Measurements from ENCODE around the gene SMIM21.
A peak's percentile ranks its signal among the peaks of the same experiment; 100 is the strongest.

SMIM21 gene

DNA sequence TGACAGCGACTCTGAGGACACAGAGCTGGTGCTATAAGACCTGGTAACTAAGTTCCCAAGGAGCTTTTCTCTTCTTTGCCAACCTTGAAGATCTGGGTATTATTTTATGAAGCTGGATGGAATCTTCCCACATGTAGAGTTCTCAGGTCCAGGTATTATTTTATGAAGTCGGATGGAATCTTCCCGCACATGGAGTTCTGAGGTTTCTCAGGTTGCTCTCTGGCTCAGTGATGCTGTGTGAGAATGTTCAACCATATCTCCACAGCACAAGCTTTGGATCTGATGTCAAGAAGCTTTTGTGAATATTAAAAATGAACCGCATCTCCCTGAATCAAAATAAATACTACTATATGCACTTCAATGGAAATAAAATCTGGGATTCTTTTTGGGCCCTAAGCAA, at the start of gene SMIM21:
TSS of gene SMIM21 (minus strand) at position 101 of the 400 bp plus-strand sequence. CDS start 140 bp downstream, outside the sequence.
- no peak for DNase-seq (ENCODE audit: low read depth in 2 of 2)

GRCh38 chr18:75475228-75475627, 47.7 kb upstream of the SMIM21 start:
- peak; percentile 94 for DNase-seq (ENCODE audit: low read depth in 2 of 2)

DNA sequence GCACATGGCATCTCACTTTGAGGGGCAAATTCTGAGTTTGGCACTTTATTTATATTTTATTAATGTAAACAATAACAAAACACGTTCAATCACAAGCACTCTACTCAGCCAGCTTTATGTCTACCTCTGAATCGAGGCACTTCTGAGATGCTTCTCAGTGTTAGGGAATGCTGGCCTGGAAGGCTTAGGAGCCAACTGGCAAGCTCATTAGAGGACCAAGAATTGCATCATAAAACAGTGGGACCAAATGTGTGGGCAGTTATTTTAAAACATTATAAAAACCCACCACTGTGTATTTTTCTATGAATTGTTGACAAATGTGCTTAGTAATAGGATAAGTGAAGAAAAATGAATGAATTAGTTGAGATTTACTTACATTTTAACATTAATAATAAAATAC, 46.8 kb upstream of the SMIM21 start:
- no peak for DNase-seq (ENCODE audit: low read depth in 2 of 2)

GRCh38 chr18:75473316-75473715, 45.8 kb upstream of the SMIM21 start:
- no peak for DNase-seq (ENCODE audit: low read depth in 2 of 2)

DNA sequence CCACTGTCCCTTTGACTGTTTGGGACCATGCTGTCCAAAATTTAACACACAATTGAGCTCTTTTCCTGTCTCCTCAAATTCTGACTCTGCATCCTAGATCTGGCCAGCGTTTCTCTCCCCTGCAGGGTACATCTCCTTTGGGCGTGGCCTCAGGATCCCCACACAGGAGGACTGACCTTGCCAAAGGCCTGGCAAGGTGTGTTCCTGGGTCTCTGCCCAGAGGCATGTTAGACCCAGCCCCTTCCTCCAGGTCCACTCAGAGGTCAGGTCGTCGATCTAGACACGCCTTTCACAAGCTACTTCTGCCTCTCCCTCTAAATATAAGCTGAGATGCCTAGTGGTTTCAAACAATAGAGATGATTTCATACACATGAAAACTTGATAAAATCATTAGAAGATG, 45.4 kb upstream of the SMIM21 start:
- DNase-seq (ENCODE audit: low read depth in 2 of 2) = no peak

GRCh38 chr18:75472396-75472795, 44.9 kb upstream of the SMIM21 start:
- no peak for DNase-seq (ENCODE audit: low read depth in 2 of 2)

GRCh38 chr18:75471850-75472249, 44.3 kb upstream of the SMIM21 start:
- no peak for DNase-seq (ENCODE audit: low read depth in 2 of 2)

DNA sequence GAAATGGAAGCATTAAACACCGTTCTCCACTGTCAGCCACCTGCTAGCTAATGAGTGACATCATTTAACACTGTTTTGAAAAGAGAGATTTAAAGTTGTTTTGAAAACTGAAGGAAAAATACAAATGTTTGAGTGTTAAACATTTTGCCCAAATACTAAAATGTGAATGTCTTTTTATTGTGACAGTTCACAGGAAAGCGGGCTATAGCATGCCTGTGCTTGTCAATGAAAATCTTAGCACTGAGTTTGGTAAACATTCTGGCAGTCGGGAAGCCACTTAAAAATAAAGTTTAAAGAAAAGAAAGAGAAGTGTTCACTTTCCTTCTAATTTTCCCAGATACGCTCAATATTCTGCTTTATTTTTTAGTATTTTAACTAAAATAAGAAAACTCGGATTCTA, 40.3 kb upstream of the SMIM21 start:
- DNase-seq (ENCODE audit: low read depth in 2 of 2) = no peak

DNA sequence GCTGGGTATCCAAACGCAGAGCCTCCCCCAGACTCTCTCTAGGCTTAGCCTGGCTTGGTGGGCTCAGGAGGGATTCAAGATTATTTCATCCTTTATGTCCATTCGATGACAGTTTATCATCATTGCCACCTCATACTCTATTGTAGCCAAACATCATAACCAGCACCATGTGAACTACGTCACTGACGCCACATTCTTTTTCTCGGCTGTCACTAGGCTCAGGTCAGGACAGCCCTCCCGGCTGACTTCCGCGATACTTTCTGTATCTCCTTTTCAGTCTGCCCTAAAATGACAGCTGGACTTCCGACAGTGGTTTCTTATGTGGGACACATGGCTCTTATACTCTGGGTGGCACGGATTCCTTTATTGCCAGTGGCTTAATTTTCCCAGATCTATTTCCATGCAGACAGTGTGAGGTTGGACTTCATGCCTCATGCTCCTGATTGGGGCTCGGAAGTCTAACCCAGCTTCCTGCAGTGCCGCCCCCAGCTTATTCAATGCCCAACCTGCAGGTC, 39.8 kb upstream of the SMIM21 start:
- no peak for DNase-seq (ENCODE audit: low read depth in 2 of 2)

GRCh38 chr18:75464356-75464755, 36.9 kb upstream of the SMIM21 start:
- no peak for DNase-seq (ENCODE audit: low read depth in 2 of 2)

GRCh38 chr18:75462178-75462832, 34.8 kb upstream of the SMIM21 start:
- DNase-seq (ENCODE audit: low read depth in 2 of 2) = no peak

- no peak for DNase-seq (ENCODE audit: low read depth in 2 of 2)
Observed at GRCh38 chr18:75456199-75456631, 28.7 kb upstream of the SMIM21 start.

- DNase-seq (ENCODE audit: low read depth in 2 of 2) = no peak
Observed at GRCh38 chr18:75455249-75456198, 28.0 kb upstream of the SMIM21 start.

- no peak for DNase-seq (ENCODE audit: low read depth in 2 of 2)
Observed at GRCh38 chr18:75454022-75454795, 26.7 kb upstream of the SMIM21 start.

DNA sequence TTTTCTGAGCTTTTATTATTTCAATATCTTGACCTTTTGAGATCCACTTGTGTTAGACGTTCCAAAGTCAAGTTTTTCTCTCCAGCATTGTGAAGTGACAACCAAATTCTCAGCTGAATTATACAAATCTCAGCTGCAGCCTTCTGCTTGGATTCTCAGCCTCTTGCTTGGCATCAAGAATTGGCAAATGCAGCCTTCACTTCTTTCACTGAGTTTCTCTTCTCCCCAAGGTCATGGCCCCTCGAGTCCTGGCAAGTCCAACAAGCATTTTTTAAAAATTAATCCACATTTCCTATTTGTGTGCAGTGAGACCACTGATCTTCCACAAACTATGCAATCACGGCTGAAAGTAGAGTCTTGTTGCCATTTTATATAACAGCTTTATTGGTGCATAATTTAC, 23.4 kb upstream of the SMIM21 start:
- no peak for DNase-seq (ENCODE audit: low read depth in 2 of 2)

DNA sequence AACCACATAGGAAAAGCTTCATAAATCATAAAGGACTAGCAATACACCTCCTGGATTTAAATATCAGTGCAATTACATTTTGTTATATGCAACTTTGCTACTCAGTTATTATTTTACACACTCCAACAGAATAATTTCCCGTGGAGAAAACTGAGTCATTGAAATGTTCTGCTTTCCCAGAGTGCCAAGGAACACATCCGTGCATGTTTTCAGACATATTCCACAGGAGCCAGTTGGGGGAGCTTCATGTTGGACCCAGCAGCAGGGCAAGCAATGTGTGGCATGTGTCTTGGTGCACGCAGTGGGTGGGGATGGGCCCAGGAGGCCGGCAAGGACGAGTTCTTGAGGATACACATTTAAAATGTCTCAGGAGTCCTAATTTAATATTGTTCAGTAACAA, 14.4 kb upstream of the SMIM21 start:
- DNase-seq (ENCODE audit: low read depth in 2 of 2) = peak in 1 of 2 experiments; percentile 23

DNA sequence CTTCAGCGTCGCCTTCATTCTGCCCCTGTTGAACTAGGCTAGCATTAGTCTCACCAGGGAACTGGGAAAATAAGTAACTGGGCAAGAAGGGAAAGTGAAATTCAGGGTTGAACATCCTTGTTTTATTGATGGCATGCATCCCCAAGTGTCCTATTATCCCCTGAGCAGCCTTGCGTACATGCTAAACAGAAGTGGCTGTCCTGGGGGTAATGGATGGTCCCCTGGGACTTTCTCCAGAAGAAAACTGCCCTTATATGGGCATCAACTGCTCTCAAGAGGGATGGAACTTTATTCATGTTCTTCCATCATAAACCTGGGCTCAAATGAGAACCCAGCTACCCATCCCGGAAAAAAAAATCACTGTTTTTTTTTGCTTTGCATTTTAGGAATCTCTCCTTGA, 11.8 kb upstream of the SMIM21 start:
- DNase-seq (ENCODE audit: low read depth in 2 of 2) = no peak

DNA sequence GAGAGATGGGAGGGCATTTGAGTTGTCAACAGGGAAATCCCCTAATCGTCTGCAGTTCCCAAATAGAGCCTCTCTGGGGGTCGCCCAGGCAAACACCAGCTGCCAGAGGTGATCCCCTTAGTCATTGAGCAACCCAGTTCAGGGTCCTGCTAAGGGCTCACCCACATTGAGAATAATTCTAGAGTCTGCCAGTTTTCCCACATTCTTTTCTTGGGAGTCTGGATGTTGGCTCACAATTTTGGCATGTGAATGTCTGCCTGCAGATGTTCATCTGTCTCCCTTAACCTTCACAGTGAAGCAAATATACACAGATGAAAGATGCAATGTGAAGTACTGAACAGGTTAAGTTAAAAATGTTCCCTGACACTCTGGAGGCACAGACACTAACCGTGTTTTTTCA, 11.4 kb upstream of the SMIM21 start:
- peak; percentile 40 to 42 for DNase-seq (ENCODE audit: low read depth in 2 of 2)

- DNase-seq (ENCODE audit: low read depth in 2 of 2) = no peak
Observed at GRCh38 chr18:75437979-75438378, 10.5 kb upstream of the SMIM21 start.

DNA sequence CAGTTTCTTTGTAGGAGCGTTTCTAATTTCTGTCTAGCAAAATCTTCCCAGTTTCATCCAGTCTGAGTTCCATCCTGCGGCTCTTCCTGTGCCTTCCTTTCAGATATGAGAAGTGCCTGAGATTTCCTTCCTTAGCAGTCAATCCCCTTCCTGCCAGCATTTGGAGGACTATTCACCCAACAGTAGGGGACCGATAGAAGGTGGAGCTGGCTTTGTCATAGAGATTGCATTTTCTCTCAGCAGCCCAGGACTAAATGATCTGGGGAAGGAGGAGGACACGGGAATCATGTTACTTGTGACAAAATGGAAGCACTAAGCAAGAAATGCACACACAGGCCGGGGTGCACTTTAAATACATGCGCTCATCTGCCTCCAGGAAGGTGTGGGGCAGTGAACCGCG, 5.6 kb upstream of the SMIM21 start:
- no peak for DNase-seq (ENCODE audit: low read depth in 2 of 2)

DNA sequence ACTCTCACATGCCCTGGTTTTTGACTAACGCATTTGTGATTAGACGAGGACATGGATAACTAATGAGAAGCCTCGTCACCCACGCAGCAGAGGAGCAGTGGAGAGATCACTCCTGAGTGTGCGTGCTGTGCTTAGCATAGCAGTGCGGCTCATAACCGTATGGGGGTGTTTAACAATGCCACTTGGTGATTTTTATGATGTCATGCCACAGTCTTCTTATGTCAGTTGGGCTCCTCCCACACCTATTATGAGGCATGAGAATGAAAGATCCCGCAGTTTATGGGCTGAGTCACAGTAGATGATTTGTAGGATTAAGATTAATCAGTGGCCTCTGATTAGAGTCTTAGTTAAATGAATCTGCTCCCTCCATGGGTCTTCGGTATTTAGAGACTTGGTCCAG, 2.5 kb upstream of the SMIM21 start:
- DNase-seq (ENCODE audit: low read depth in 2 of 2) = no peak

GRCh38 chr18:75428490-75428889, 987 bp upstream of the SMIM21 start:
- no peak for DNase-seq (ENCODE audit: low read depth in 2 of 2)

All from fibroblast of skin of left quadriceps (primary cell).